Stimulated activated CD4-positive, alpha-beta T cell treated with anti-CD3 and anti-CD28 coated beads, Interleukin-1b, Interleukin-23, amount 100 ng/mL, for 4 hours (primary cell): Measurements from ENCODE around the gene SERPINB10.

Experiments used
- DNase-seq, 2 donors: peaks; one replicate each; pipeline ENCODE4 v3.0.0-alpha.2; 2020; ENCODE audit warnings: low read depth in 2 of 2

SERPINB10 gene

GRCh38 chr18:63980896-63981460 is 73.2 kb downstream of the SERPINB10 start:
- no peak for DNase-seq

GRCh38 chr18:63981719-63982118 is 74.0 kb downstream of the SERPINB10 start:
- no peak for DNase-seq

GRCh38 chr18:63982361-63982760 is 74.6 kb downstream of the SERPINB10 start:
- DNase-seq, result no peak
